Hepatocyte (in vitro differentiated cells): ENCODE measurements around the gene CAMK4. TPM values are rescaled to one million over a fixed set of nuclear protein-coding genes. Genes with fewer than 3 reads are reported as not detected.

ENCODE experiments used
- DNase-seq: peaks from one replicate; pipeline ENCODE4 v3.0.0-alpha.2; 2016; ENCODE audit warnings: low spot score
- H2AFZ ChIP-seq: fragments of 200-600 bp; sonication (generic); 2 replicates; pipeline ENCODE4 v1.6.0; 2016; ENCODE audit warnings: antibody characterized with exemption, mild to moderate bottlenecking
- H3K27ac ChIP-seq: fragments of 200-600 bp; sonication (generic); 2 replicates; pipeline ENCODE4 v1.5.1; 2016; ENCODE audit warnings: mild to moderate bottlenecking
- H3K27me3 ChIP-seq: fragments of 200-600 bp; sonication (generic); 2 replicates; pipeline ENCODE4 v1.6.1; 2016
- H3K36me3 ChIP-seq: fragments of 200-600 bp; sonication (generic); replicated peaks from 2 replicates; pipeline ENCODE4 v1.5.1; 2016; ENCODE audit warnings: low read depth; ENCODE audit not compliant: insufficient read depth
- H3K4me1 ChIP-seq: fragments of 200-600 bp; sonication (generic); 2 replicates; pipeline ENCODE4 v1.5.1; 2016; ENCODE audit warnings: mild to moderate bottlenecking, moderate library complexity; ENCODE audit not compliant: insufficient read depth
- H3K4me2 ChIP-seq: fragments of 200-600 bp; sonication (generic); 2 replicates; pipeline ENCODE4 v1.6.0; 2016
- H3K4me3 ChIP-seq: fragments of 200-600 bp; sonication (generic); 2 replicates; pipeline ENCODE4 v1.5.1; 2016; ENCODE audit warnings: mild to moderate bottlenecking
- H3K79me2 ChIP-seq: fragments of 200-600 bp; sonication (generic); 2 replicates; pipeline ENCODE4 v1.6.0; 2017; ENCODE audit warnings: mild to moderate bottlenecking
- H3K9me2 ChIP-seq: fragments of 200-600 bp; sonication (generic); replicated peaks from 2 replicates; pipeline ENCODE4 v1.6.0; 2017; ENCODE audit warnings: mild to moderate bottlenecking; ENCODE audit not compliant: insufficient read depth
- H3K9me3 ChIP-seq: fragments of 200-600 bp; sonication (generic); 2 replicates; pipeline ENCODE4 v1.5.1; 2016; ENCODE audit warnings: low read depth, mild to moderate bottlenecking
- H4K20me1 ChIP-seq: fragments of 200-600 bp; sonication (generic); 2 replicates; pipeline ENCODE4 v1.6.0; 2016; ENCODE audit warnings: mild to moderate bottlenecking; ENCODE audit not compliant: insufficient read depth, poor library complexity, severe bottlenecking
- CTCF ChIP-seq: fragments of 200-600 bp; sonication (generic); IDR thresholded peaks from 2 replicates; pipeline ENCODE4 v1.5.1; 2016; ENCODE audit warnings: antibody characterized with exemption, mild to moderate bottlenecking; ENCODE audit not compliant: poor library complexity
- EZH2 ChIP-seq: fragments of 200-600 bp; sonication (generic); IDR thresholded peaks from 2 replicates; pipeline ENCODE4 v1.6.1; 2016; ENCODE audit warnings: antibody characterized with exemption, mild to moderate bottlenecking, borderline replicate concordance
- EZH2phosphoT487 ChIP-seq: fragments of 200-600 bp; sonication (generic); IDR thresholded peaks from one replicate; pipeline ENCODE4 v1.6.1; 2018; ENCODE audit warnings: antibody characterized with exemption, mild to moderate bottlenecking, low read depth, moderate library complexity; ENCODE audit not compliant: unreplicated experiment, severe bottlenecking
- WGBS: methylation state at CpG from one replicate; pipeline ENCODE4 v1.1.6; 2016; ENCODE audit warnings: low lambda C conversion rate; ENCODE audit errors: missing lambda C conversion rate; 5-methylcytosine and 5-hydroxymethylcytosine counted together
- polyA plus RNA-seq: library from polyadenylated mRNA; unstranded; fragments of >200 nt; fragmentation: Nextera tagmentation; extraction: Ambion mirVana; gene quantifications from 2 replicates; pipeline ENCODE4 v1.2.1, GENCODE V29; 2016
- total RNA-seq: library from RNA; depleted of rRNA; stranded (reverse); fragments of >200 nt; gene quantifications from 2 replicates; pipeline ENCODE4 v1.2.3, GENCODE V29; 2014

The CAMK4 gene
- total and polyA plus RNA-seq, 2 experiments from 2014 or later = 1.0 to 3.4 TPM

- H3K27me3 ChIP-seq = no peaks in the 10 kb centered on the region
- peaks cover 31% of the 10 kb centered on the region for H3K79me2 ChIP-seq
- H3K4me1 ChIP-seq = peaks cover 19% of the 10 kb centered on the region
- 94% methylated on average over 3 of the region's 3 CpGs for WGBS
- H3K9me3 ChIP-seq = no peaks in the 10 kb centered on the region
- peak overlapping the region; percentile 92 for H3K27ac ChIP-seq
- TF ChIP-seq EZH2 = no peak
- no peak for TF ChIP-seq EZH2phosphoT487
- TF ChIP-seq CTCF = no peak
- no peaks in the 10 kb centered on the region for H3K9me2 ChIP-seq
- H3K4me3 ChIP-seq = no peak overlapping the region
- peak overlapping the region; percentile 80 for H3K4me2 ChIP-seq
- DNase-seq = no peak
- H3K36me3 ChIP-seq = no peaks in the 10 kb centered on the region
- peaks cover 16% of the 10 kb centered on the region for H4K20me1 ChIP-seq
- no peak overlapping the region for H2AFZ ChIP-seq
These were observed 289.9 kb downstream of the CAMK4 start for GRCh38 chr5:111514087-111514486.

- Histone ChIP-seq H3K36me3 (no peaks in the 10 kb centered on the region), H3K4me3 (no peak overlapping the region), H4K20me1 (no peaks in the 10 kb centered on the region), H3K9me3 (no peaks in the 10 kb centered on the region), H3K4me1 (peaks cover 9% of the 10 kb centered on the region), H3K27ac (no peak overlapping the region), H3K9me2 (no peaks in the 10 kb centered on the region), H3K27me3 (no peaks in the 10 kb centered on the region), H3K4me2 (no peak overlapping the region), H2AFZ (no peak overlapping the region), H3K79me2 (no peaks in the 10 kb centered on the region)
- WGBS = 95% methylated on average over 5 of the region's 5 CpGs
- TF ChIP-seq EZH2 (no peak), CTCF (no peak), EZH2phosphoT487 (no peak)
- no peak for DNase-seq
These were observed 293.8 kb downstream of the CAMK4 start for GRCh38 chr5:111517853-111518501.

GRCh38 chr5:111518777-111519176 lies 294.6 kb downstream of the CAMK4 start:
- 77% methylated on average over 2 of the region's 2 CpGs for WGBS

More at GRCh38 chr5:111518777-111519176, 294.6 kb downstream of the CAMK4 start:
- Histone ChIP-seq H3K36me3 (no peaks in the 10 kb centered on the region), H3K27ac (no peak overlapping the region), H3K4me3 (no peak overlapping the region), H3K9me3 (no peaks in the 10 kb centered on the region), H3K9me2 (no peaks in the 10 kb centered on the region), H4K20me1 (no peaks in the 10 kb centered on the region), H3K4me2 (no peak overlapping the region), H3K27me3 (no peaks in the 10 kb centered on the region), H2AFZ (no peak overlapping the region), H3K4me1 (peaks cover 4% of the 10 kb centered on the region), H3K79me2 (no peaks in the 10 kb centered on the region)
- DNase-seq = no peak
- TF ChIP-seq EZH2phosphoT487 (no peak), CTCF (no peak), EZH2 (no peak)
